ENCODE measurements around the gene RPS26.

RPS26 gene

DNA sequence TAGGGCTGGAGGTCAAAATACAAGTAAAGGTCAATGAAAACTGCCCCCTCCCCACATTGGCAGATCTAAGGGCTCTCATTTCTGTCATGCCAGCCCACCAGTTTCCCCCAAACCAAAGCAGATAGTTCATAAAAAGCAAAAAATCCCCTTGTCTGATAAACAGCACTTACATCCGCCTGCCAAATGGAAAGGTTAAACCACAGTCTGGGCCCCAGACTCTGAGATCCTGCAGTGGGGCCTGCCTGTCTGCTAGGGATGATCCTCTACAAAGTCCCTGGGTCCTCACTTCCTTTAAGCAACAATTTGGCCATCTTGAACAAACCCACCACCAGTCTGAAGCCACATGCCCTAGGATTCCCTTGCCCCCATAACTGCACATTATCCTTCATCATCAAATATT is 9.7 kb upstream of the RPS26 start:
- Histone ChIP-seq H3K27me3 (ENCODE audit: insufficient read depth, low read depth, severe bottlenecking) (no peaks in the 10 kb centered on the region), H3K9me3 (ENCODE audit: severe bottlenecking) (no peaks in the 10 kb centered on the region), H3K27ac (no peak overlapping the region), H3K4me3 (ENCODE audit: low read depth, low read length) (no peak overlapping the region), H3K36me3 (peaks cover 46% of the 10 kb centered on the region)
- TF ChIP-seq, protein P1, sequence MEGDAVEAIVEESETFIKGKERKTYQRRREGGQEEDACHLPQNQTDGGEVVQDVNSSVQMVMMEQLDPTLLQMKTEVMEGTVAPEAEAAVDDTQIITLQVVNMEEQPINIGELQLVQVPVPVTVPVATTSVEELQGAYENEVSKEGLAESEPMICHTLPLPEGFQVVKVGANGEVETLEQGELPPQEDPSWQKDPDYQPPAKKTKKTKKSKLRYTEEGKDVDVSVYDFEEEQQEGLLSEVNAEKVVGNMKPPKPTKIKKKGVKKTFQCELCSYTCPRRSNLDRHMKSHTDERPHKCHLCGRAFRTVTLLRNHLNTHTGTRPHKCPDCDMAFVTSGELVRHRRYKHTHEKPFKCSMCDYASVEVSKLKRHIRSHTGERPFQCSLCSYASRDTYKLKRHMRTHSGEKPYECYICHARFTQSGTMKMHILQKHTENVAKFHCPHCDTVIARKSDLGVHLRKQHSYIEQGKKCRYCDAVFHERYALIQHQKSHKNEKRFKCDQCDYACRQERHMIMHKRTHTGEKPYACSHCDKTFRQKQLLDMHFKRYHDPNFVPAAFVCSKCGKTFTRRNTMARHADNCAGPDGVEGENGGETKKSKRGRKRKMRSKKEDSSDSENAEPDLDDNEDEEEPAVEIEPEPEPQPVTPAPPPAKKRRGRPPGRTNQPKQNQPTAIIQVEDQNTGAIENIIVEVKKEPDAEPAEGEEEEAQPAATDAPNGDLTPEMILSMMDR (IDR thresholded peaks at IDR 0.05; ENCODE audit: low read depth, low read length) = no peak
- no peak for DNase-seq

DNA sequence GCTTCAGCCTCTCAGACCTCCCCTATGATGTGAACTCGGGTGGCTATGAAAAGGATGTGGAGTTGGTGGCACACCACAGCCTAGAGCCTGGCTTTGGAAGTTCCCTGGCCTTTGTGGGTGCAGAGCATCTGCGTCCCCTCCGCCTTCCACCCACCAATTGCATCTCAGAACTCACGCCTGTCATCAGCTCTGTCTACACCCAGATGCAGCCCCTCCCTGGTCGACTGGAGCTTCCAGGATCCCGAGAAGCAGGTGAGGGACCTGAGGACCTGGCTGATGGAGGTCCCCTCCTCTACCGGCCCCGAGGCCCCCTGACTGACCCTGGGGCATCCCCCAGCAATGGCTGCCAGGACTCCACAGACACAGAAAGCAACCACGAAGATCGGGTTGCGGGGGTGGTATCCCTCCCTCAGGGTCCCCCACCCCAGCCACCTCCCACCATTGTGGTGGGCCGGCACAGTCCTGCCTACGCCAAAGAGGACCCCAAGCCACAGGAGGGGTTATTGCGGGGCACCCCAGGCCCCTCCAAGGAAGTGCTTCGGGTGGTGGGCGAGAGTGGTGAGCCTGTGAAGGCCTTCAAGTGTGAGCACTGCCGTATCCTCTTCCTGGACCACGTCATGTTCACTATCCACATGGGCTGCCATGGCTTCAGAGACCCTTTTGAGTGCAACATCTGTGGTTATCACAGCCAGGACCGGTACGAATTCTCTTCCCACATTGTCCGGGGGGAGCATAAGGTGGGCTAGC is 7.0 kb upstream of the RPS26 start:
- H3K36me3 ChIP-seq = peaks cover 32% of the 10 kb centered on the region
- no peak for DNase-seq
- H3K4me3 ChIP-seq (ENCODE audit: low read depth, low read length) = no peak overlapping the region

DNA sequence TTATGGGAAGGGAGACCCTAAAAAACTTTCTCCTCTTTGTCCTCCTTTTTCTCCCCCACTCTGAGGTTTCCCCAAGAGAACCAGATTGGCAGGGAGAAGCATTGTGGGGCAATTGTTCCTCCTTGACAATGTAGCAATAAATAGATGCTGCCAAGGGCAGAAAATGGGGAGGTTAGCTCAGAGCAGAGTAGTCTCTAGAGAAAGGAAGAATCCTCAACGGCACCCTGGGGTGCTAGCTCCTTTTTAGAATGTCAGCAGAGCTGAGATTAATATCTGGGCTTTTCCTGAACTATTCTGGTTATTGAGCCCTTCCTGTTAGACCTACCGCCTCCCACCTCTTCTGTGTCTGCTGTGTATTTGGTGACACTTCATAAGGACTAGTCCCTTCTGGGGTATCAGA is 4.6 kb upstream of the RPS26 start:
- no peaks in the 10 kb centered on the region for H3K9me3 ChIP-seq (ENCODE audit: severe bottlenecking)
- H3K4me3 ChIP-seq (ENCODE audit: low read depth, low read length) = no peak overlapping the region
- H3K36me3 ChIP-seq = peaks cover 33% of the 10 kb centered on the region
- no peaks in the 10 kb centered on the region for H3K27me3 ChIP-seq (ENCODE audit: insufficient read depth, low read depth, severe bottlenecking)
- TF ChIP-seq, protein P1 (IDR thresholded peaks at IDR 0.05; ENCODE audit: low read depth, low read length) = no peak
- DNase-seq = no peak
- no peak overlapping the region for H3K27ac ChIP-seq

More for the DNA sequence above, 7.0 kb upstream of the RPS26 start:
- no peaks in the 10 kb centered on the region for H3K9me3 ChIP-seq (ENCODE audit: severe bottlenecking)
- TF ChIP-seq, protein P1 (IDR thresholded peaks at IDR 0.05; ENCODE audit: low read depth, low read length) = no peak
- no peaks in the 10 kb centered on the region for H3K27me3 ChIP-seq (ENCODE audit: insufficient read depth, low read depth, severe bottlenecking)
- no peak overlapping the region for H3K27ac ChIP-seq

DNA sequence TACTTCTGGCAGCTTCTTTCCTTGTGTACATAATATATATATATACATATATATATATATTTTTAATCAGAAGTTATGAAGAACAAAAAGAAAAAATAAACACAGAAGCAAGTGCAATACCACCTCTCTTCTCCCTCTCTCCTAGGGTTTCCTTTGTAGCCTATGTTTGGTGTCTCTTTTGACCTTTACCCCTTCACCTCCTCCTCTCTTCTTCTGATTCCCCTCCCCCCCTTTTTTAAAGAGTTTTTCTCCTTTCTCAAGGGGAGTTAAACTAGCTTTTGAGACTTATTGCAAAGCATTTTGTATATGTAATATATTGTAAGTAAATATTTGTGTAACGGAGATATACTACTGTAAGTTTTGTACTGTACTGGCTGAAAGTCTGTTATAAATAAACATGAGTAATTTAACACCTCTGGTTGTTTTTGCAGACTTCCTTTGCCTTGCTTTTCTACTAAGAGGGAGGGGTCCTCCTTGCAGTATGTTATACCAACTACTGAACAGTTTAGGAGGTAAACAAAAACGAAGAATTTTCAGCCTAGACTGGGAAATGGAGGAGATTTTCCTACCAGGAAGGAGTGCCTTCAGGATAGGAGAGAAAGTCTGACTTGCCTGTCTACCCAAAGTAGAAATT is 3.6 kb upstream of the RPS26 start:
- Histone ChIP-seq H3K27me3 (ENCODE audit: insufficient read depth, low read depth, severe bottlenecking) (no peaks in the 10 kb centered on the region), H3K9me3 (ENCODE audit: severe bottlenecking) (no peaks in the 10 kb centered on the region), H3K27ac (no peak overlapping the region), H3K36me3 (peaks cover 34% of the 10 kb centered on the region), H3K4me3 (ENCODE audit: low read depth, low read length) (no peak overlapping the region)
- TF ChIP-seq, protein P1 (IDR thresholded peaks at IDR 0.05; ENCODE audit: low read depth, low read length) = no peak
- DNase-seq = no peak

DNA sequence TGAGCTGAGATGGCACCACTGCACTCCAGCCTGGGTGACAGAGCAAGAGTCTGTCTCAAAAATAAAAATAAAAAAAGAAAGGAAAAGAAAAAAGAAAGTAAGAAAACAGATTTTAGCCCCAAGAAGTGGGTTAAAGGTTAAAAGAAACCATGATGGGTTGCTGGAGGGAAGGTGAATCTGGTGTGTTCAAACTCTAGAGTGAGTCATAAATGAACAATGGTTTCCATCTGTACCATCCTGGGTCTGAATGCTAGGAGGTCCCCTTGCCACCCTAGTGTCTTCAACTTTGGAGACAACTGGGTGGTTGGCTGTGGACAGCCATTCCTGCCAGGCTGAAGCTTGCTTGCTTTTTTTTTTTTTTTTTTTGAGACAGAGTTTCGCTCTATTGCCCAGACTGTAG is 1.6 kb upstream of the RPS26 start:
- Histone ChIP-seq H3K27ac (peak overlapping the region; percentile 79), H3K36me3 (peaks cover 39% of the 10 kb centered on the region), H3K4me3 (ENCODE audit: low read depth, low read length) (peak overlapping the region; percentile 47; the same call in 1 of the 2 replicates), H3K9me3 (ENCODE audit: severe bottlenecking) (no peaks in the 10 kb centered on the region), H3K27me3 (ENCODE audit: insufficient read depth, low read depth, severe bottlenecking) (no peaks in the 10 kb centered on the region)
- TF ChIP-seq, protein P1 (IDR thresholded peaks at IDR 0.05; ENCODE audit: low read depth, low read length) = no peak
- DNase-seq = no peak

Measured in WERI-Rb-1 (cell line).